Measurements from ENCODE around the gene PHYKPL. TPM values are rescaled to one million over a fixed set of nuclear protein-coding genes. Genes with fewer than 3 reads are reported as not detected.
"Not testable (repeated sequence)": the region's sequence is repeated elsewhere in the genome, so short reads cannot be mapped to it uniquely, and the experiment has no call there.

PHYKPL gene
- total and polyA plus RNA-seq, 5 donors from 2014 or later = 41.5 to 165 (median 42.9) TPM

DNA sequence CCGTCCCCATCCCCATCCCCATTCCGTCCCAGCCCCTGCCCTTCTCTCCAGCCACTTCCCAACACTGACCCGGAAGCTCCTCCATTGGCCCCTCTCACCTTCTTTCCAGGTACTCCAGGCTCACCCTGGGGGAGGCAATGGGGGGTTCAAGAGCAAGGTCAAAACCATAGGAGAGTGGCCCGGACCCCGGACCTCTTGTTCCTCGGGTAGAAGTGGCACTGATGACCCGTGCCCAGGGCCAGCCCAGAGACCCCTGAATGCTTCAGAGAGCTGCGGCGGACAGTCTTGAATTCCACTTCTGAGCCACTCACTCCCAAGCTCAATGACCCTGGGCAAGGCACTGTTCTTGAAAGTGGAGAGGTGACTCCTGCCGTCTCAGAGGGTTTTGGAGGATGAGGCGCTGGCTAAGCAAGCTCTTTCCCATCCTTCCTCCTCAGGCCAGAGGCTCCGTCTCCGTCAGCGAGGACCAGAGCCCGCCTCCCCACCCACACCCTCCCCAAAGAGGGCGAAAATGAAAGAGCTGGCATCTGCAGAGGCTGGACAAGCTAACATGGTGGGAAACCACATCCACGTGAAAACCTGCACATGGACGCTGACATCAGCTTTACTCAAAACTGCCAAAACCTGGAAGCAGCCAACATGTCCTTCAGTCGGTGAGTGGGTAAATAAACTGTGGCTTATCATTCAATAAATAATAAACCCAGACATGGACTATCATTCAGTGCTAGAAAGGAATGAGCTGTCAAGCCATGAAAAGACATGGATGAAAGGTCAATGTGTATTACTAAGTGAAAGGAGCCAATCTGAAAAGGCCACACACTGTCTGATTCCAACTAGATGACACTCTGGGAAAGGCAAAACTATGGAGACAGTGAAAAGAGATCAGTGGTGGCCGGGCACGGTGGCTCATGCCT lies 27.3 kb upstream of the PHYKPL start:
- H3K27me3 ChIP-seq (ENCODE audit: control insufficient read depth, insufficient read depth, low read length) = no peaks in the 10 kb centered on the region
- no peaks in the 10 kb centered on the region for H3K4me1 ChIP-seq (ENCODE audit: control insufficient read depth, insufficient read depth, low read length, poor library complexity, severe bottlenecking)
- H3K9me3 Mint-ChIP-seq = peaks cover 0 to 2% (median 0%) of the 10 kb centered on the region in 7 donors
- no peaks in the 10 kb centered on the region for H3K4me1 Mint-ChIP-seq
- no peak for DNase-seq
- no peak overlapping the region for H3K27ac ChIP-seq (ENCODE audit: insufficient read depth, low read length, poor library complexity, severe bottlenecking)
- no peak for ATAC-seq (ENCODE audit: low read depth in 2 of 2)
- H3K4me3 Mint-ChIP-seq = no peak overlapping the region
- no peak overlapping the region for H3K4me3 ChIP-seq (ENCODE audit: low read depth, low read length)
- no peaks in the 10 kb centered on the region for H3K36me3 ChIP-seq (ENCODE audit: control insufficient read depth, insufficient read depth, low read length)
- H3K27me3 Mint-ChIP-seq = peaks cover under 1% of the 10 kb centered on the region
- peak overlapping the region in 1 of 3 donors; percentile 7 for H3K27ac Mint-ChIP-seq
- H3K36me3 Mint-ChIP-seq = no peaks in the 10 kb centered on the region
- no peaks in the 10 kb centered on the region for H3K9me3 ChIP-seq (ENCODE audit: control insufficient read depth in 2 of 2, low read length in 2 of 2)

DNA sequence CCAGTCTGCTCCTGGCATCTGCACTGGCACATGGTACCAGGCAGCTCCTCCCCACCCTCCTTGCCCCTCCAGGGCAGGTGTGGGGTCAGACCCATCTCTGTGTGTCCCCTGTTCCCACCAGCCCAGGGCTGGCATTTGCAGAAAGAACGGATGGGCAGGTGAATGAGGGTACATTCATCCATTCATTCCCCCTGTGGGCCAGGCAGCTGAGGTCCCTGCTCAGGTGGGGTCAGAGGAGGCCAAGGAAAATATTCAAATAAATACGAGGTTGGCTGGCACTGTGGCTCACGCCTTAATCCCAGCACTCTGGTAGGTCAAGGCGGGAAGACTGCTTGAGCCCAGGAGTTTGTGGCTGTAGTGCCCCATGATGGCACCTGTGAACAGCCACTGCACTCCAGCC lies 25.0 kb upstream of the PHYKPL start:
- H3K36me3 Mint-ChIP-seq = no peaks in the 10 kb centered on the region
- no peaks in the 10 kb centered on the region for H3K9me3 Mint-ChIP-seq
- H3K4me1 ChIP-seq (ENCODE audit: control insufficient read depth, insufficient read depth, low read length, poor library complexity, severe bottlenecking) = no peaks in the 10 kb centered on the region
- H3K36me3 ChIP-seq (ENCODE audit: control insufficient read depth, insufficient read depth, low read length) = no peaks in the 10 kb centered on the region
- no peaks in the 10 kb centered on the region for H3K9me3 ChIP-seq (ENCODE audit: control insufficient read depth in 2 of 2, low read length in 2 of 2)
- H3K27me3 ChIP-seq (ENCODE audit: control insufficient read depth, insufficient read depth, low read length) = no peaks in the 10 kb centered on the region
- no peaks in the 10 kb centered on the region for H3K4me1 Mint-ChIP-seq
- no peak for DNase-seq
- no peak overlapping the region for H3K4me3 Mint-ChIP-seq
- ATAC-seq (ENCODE audit: low read depth in 2 of 2) = no peak
- no peak overlapping the region for H3K27ac Mint-ChIP-seq
- H3K4me3 ChIP-seq (ENCODE audit: low read depth, low read length) = no peak overlapping the region
- no peaks in the 10 kb centered on the region for H3K27me3 Mint-ChIP-seq
- H3K27ac ChIP-seq (ENCODE audit: insufficient read depth, low read length, poor library complexity, severe bottlenecking) = no peak overlapping the region

DNA sequence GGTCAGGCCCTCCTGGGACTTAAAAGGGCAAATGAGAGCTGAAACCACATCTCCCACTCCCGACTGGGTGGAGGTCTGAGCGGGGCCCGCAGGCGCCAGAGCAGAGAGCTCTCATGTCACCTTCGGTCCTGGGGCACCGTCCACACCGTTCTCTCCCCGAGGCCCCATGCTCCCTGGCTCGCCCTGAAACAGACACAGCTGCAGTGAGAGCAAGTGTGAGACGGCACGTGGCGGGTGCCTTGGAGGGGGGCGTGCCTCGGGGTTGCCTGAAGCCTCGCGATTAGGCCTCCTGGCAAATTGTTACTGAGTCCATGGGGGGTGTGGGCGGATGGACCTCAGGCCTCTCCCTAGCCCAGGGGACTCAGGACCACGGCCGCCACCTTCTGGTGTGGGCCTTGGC lies 24.1 kb upstream of the PHYKPL start:
- Histone ChIP-seq H3K27ac (ENCODE audit: insufficient read depth, low read length, poor library complexity, severe bottlenecking) (no peak overlapping the region), H3K36me3 (ENCODE audit: control insufficient read depth, insufficient read depth, low read length) (no peaks in the 10 kb centered on the region), H3K27me3 (ENCODE audit: control insufficient read depth, insufficient read depth, low read length) (no peaks in the 10 kb centered on the region), H3K4me1 (ENCODE audit: control insufficient read depth, insufficient read depth, low read length, poor library complexity, severe bottlenecking) (no peaks in the 10 kb centered on the region), H3K9me3 (ENCODE audit: control insufficient read depth in 2 of 2, low read length in 2 of 2) (no peaks in the 10 kb centered on the region), H3K4me3 (ENCODE audit: low read depth, low read length) (no peak overlapping the region)
- H3K9me3 Mint-ChIP-seq = no peaks in the 10 kb centered on the region
- DNase-seq (no peak), ATAC-seq (ENCODE audit: low read depth in 2 of 2) (no peak)
- no peaks in the 10 kb centered on the region for H3K36me3 Mint-ChIP-seq
- H3K27ac Mint-ChIP-seq = no peak overlapping the region
- H3K27me3 Mint-ChIP-seq = no peaks in the 10 kb centered on the region
- H3K4me3 Mint-ChIP-seq = no peak overlapping the region
- no peaks in the 10 kb centered on the region for H3K4me1 Mint-ChIP-seq

DNA sequence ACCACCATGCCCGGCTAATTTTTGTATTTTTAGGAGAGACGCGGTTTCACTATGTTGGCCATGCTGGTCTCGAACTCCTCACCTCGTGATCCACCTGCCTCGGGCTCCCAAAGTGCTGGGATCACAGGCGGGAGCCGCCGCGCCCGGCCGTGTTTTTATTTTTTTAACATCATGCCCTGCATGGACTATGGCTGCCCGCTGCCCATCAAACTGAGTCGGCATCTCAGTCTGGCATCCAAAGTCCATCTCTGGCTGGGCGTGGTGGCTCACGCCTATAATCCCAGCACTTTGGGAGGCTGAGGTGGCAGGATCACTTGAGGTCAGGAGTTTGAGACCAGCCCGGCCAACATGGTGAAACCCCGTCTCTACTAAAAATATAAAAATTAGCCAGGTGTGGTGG lies 21.0 kb upstream of the PHYKPL start:
- not testable (repeated sequence) for H3K9me3 Mint-ChIP-seq; H3K27me3 ChIP-seq (ENCODE audit: control insufficient read depth, insufficient read depth, low read length); H3K27ac Mint-ChIP-seq; H3K9me3 ChIP-seq (ENCODE audit: control insufficient read depth in 2 of 2, low read length in 2 of 2); H3K27ac ChIP-seq (ENCODE audit: insufficient read depth, low read length, poor library complexity, severe bottlenecking); H3K4me3 ChIP-seq (ENCODE audit: low read depth, low read length); H3K4me3 Mint-ChIP-seq; H3K4me1 Mint-ChIP-seq; H3K4me1 ChIP-seq (ENCODE audit: control insufficient read depth, insufficient read depth, low read length, poor library complexity, severe bottlenecking); H3K27me3 Mint-ChIP-seq; DNase-seq; H3K36me3 ChIP-seq (ENCODE audit: control insufficient read depth, insufficient read depth, low read length); ATAC-seq (ENCODE audit: low read depth in 2 of 2); H3K36me3 Mint-ChIP-seq

DNA sequence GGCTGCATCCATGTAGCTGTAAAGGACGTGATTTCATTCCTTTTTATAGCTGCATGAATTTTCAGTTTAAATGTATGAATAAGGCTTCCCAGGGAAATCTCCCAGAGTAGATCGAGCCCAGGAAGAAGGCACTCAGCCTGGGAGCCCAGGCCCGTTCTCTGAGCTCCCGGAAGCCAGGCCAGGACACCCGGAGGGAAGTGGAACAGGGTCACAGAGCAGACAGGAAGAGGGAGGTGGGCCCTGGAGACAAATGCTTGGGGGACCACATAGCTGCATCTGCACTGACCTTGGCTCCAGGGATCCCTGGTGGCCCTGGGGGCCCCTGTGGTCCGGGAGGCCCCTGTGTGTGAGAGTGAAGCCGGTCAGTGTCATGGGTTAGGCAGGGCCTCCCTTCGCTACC lies 19.7 kb upstream of the PHYKPL start:
- no peaks in the 10 kb centered on the region for H3K36me3 Mint-ChIP-seq
- no peak for ATAC-seq (ENCODE audit: low read depth in 2 of 2)
- no peak overlapping the region for H3K4me3 Mint-ChIP-seq
- Histone ChIP-seq H3K27ac (ENCODE audit: insufficient read depth, low read length, poor library complexity, severe bottlenecking) (no peak overlapping the region), H3K4me1 (ENCODE audit: control insufficient read depth, insufficient read depth, low read length, poor library complexity, severe bottlenecking) (no peaks in the 10 kb centered on the region), H3K27me3 (ENCODE audit: control insufficient read depth, insufficient read depth, low read length) (no peaks in the 10 kb centered on the region), H3K4me3 (ENCODE audit: low read depth, low read length) (no peak overlapping the region), H3K9me3 (ENCODE audit: control insufficient read depth in 2 of 2, low read length in 2 of 2) (no peaks in the 10 kb centered on the region), H3K36me3 (ENCODE audit: control insufficient read depth, insufficient read depth, low read length) (no peaks in the 10 kb centered on the region)
- DNase-seq = no peak
- H3K27me3 Mint-ChIP-seq = no peaks in the 10 kb centered on the region
- no peak overlapping the region for H3K27ac Mint-ChIP-seq
- H3K9me3 Mint-ChIP-seq = no peaks in the 10 kb centered on the region
- peaks cover 0 to 2% (median 0%) of the 10 kb centered on the region in 4 donors for H3K4me1 Mint-ChIP-seq

DNA sequence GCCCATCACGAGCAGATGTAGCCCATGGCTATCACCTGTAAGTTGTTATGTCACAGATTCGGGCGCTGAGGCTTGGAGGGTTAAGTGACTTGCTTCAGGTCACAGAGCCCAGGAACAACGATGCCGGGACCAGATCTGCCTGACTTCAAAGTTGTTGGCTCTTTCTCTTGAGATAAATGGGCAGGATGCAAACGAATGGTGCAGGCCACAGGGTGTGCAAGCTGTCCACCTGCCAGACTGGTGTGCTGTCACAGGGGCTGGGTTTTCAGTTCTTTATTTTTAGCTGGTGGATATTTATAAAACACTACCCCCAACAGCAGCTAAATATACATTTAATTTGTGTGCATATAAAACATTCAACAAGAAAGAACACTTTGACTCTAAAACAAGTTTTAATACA lies 17.7 kb upstream of the PHYKPL start:
- no peak overlapping the region for H3K4me3 ChIP-seq (ENCODE audit: low read depth, low read length)
- H3K9me3 ChIP-seq (ENCODE audit: control insufficient read depth in 2 of 2, low read length in 2 of 2) = no peaks in the 10 kb centered on the region
- H3K9me3 Mint-ChIP-seq = no peaks in the 10 kb centered on the region
- no peaks in the 10 kb centered on the region for H3K36me3 ChIP-seq (ENCODE audit: control insufficient read depth, insufficient read depth, low read length)
- H3K27me3 Mint-ChIP-seq = no peaks in the 10 kb centered on the region
- H3K36me3 Mint-ChIP-seq = no peaks in the 10 kb centered on the region
- H3K27ac ChIP-seq (ENCODE audit: insufficient read depth, low read length, poor library complexity, severe bottlenecking) = no peak overlapping the region
- DNase-seq = no peak
- H3K27ac Mint-ChIP-seq = no peak overlapping the region
- no peaks in the 10 kb centered on the region for H3K27me3 ChIP-seq (ENCODE audit: control insufficient read depth, insufficient read depth, low read length)
- no peak overlapping the region for H3K4me3 Mint-ChIP-seq
- no peak for ATAC-seq (ENCODE audit: low read depth in 2 of 2)
- H3K4me1 Mint-ChIP-seq = peaks cover 0 to 5% (median 0%) of the 10 kb centered on the region in 4 donors
- no peaks in the 10 kb centered on the region for H3K4me1 ChIP-seq (ENCODE audit: control insufficient read depth, insufficient read depth, low read length, poor library complexity, severe bottlenecking)

DNA sequence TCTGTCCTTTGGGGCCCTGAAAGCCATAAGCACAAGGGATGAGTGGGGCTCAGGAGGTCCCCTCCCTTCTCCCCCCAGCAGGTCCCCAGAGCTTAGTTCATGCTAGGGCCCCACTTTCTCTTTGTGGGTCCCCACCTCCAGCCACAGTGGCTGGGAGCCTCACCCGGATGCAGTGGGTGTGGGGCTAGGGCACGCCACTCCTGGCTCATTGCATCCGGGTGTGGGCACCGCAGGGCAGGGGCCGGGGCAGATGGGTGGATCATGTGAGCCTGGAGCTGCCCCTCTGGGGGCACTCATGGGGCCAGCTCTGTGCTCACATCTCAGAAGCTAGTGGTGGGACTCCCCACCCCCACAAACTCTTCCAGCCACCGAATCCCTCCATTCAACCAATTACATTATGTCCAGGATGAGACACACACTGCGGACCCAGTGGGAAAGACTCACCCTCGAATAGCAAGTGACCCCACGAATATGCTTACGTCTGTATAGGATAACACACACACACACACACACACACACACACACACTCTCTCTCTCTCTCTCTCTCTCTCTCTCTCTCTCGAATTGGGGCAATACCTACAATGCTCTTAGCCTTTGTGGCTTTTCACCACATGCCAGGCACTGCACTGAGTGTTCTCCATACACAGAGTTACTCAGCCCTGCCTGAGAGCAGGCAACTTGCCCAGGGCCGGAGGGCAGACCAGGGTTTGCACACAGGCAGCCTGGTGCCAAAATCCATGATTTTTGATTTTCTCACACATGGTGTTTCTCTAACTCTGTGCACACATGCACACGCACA lies 16.8 kb upstream of the PHYKPL start:
- DNase-seq (peak in 2 of 3 donors; percentile 22 to 32), ATAC-seq (ENCODE audit: low read depth in 2 of 2) (peak; percentile 58 to 72)
- no peak overlapping the region for H3K27ac ChIP-seq (ENCODE audit: insufficient read depth, low read length, poor library complexity, severe bottlenecking)
- no peaks in the 10 kb centered on the region for H3K27me3 ChIP-seq (ENCODE audit: control insufficient read depth, insufficient read depth, low read length)
- Mint-ChIP-seq H3K4me3 (peak overlapping the region in 1 of 4 donors; percentile 13), H3K9me3 (no peaks in the 10 kb centered on the region), H3K36me3 (no peaks in the 10 kb centered on the region), H3K4me1 (peaks cover 0 to 5% (median 0%) of the 10 kb centered on the region in 4 donors), H3K27me3 (no peaks in the 10 kb centered on the region), H3K27ac (peak overlapping the region; percentile 38 to 95 (median 79))
- H3K36me3 ChIP-seq (ENCODE audit: control insufficient read depth, insufficient read depth, low read length) = no peaks in the 10 kb centered on the region
- no peaks in the 10 kb centered on the region for H3K4me1 ChIP-seq (ENCODE audit: control insufficient read depth, insufficient read depth, low read length, poor library complexity, severe bottlenecking)
- no peak overlapping the region for H3K4me3 ChIP-seq (ENCODE audit: low read depth, low read length)
- H3K9me3 ChIP-seq (ENCODE audit: control insufficient read depth in 2 of 2, low read length in 2 of 2) = no peaks in the 10 kb centered on the region

All from CD4-positive, CD25-positive, alpha-beta regulatory T cell (primary cell).